K562 (cell line): ENCODE data around the gene FBXW7. TPM values are rescaled to one million over a fixed set of nuclear protein-coding genes. Genes with fewer than 3 reads are reported as not detected.

ENCODE experiments used
- BCOR ChIP-seq: fragments of 450-650 bp; IDR thresholded peaks from 2 replicates; pipeline ENCODE4 v1.6.1; 2016
- CXXC5 ChIP-seq: fragments of 250-450 bp; sonication (Bioruptor Pico); IDR thresholded peaks from 2 replicates; pipeline ENCODE4 v1.8.0; 2022; ENCODE audit warnings: inconsistent platforms, mild to moderate bottlenecking, moderate library complexity
- ELF4 ChIP-seq: fragments of 450-650 bp; formaldehyde crosslinking; IDR thresholded peaks from 2 replicates; pipeline ENCODE4 v1.4.0; 2022; ENCODE audit warnings: missing genetic modification characterization
- ETV1 ChIP-seq: fragments of 450-650 bp; conservative IDR thresholded peaks from 2 replicates; pipeline ENCODE4 v1.6.1; 2016; ENCODE audit warnings: missing genetic modification characterization, control low read depth, low read depth, missing compliant biosample characterization
- KLF16 ChIP-seq: IDR thresholded peaks from 2 replicates; pipeline ENCODE4 v1.6.1; 2016; ENCODE audit warnings: antibody characterized with exemption
- RBBP5 ChIP-seq: fragments of 200-600 bp; sonication (generic); IDR thresholded peaks from 2 replicates; pipeline ENCODE4 v1.6.1; 2012; ENCODE audit warnings: borderline replicate concordance, mild to moderate bottlenecking, low read length, control low read depth, inconsistent platforms; ENCODE audit not compliant: insufficient read depth, poor library complexity, severe bottlenecking
- ZNF347 ChIP-seq: fragments of 450-650 bp; formaldehyde crosslinking; IDR thresholded peaks from 2 replicates; pipeline ENCODE4 v1.4.0; 2020; ENCODE audit warnings: low read depth, mild to moderate bottlenecking, moderate library complexity
- ZNF766 ChIP-seq: fragments of 200-800 bp; sonication (Bioruptor generic); conservative IDR thresholded peaks from 2 replicates; pipeline ENCODE4 v1.6.1; 2016; ENCODE audit warnings: missing genetic modification characterization, missing compliant biosample characterization
- polyA plus RNA-seq, 8 experiments: library from polyadenylated mRNA; depleted of rRNA in 4 of 8; stranded (reverse) in 5 of 8; unstranded in 3 of 8; fragments of >200 nt; fragmentation: Nextera tagmentation in 2 of 8; fragmentation: Illumina TruSeq in 1 of 8; extraction: Ambion mirVana in 2 of 8; extraction: Trizol in 1 of 8; gene quantifications; 2 replicates each; pipeline versions ENCODE4 v1.2.1 to v1.2.3, GENCODE V29; 2011 to 2014; ENCODE audit warnings: inconsistent platforms in 1 of 8, missing spikeins in 1 of 8
- total RNA-seq, 7 experiments: library from RNA; depleted of rRNA in 6 of 7; stranded (reverse); fragments of >200 nt in 6 of 7; fragmentation: Illumina TruSeq in 2 of 7; extraction: Trizol in 2 of 7; gene quantifications; 2 replicates each; pipeline versions ENCODE4 v1.2.1 to v1.2.3, GENCODE V29; 2011 to 2021; ENCODE audit warnings: low replicate concordance in 1 of 7
- TF ChIP-seq, protein P1 (sequence below): fragments of 250-450 bp; sonication (Bioruptor Pico); IDR thresholded peaks from 2 replicates; pipeline ENCODE4 v1.4.0; 2020
- TF ChIP-seq, protein P2 (sequence below): fragments of 450-650 bp; formaldehyde crosslinking; IDR thresholded peaks from 2 replicates; pipeline ENCODE4 v1.4.0; 2020; ENCODE audit warnings: mild to moderate bottlenecking, moderate library complexity
- TF ChIP-seq, protein P3 (sequence below): fragments of 450-650 bp; formaldehyde crosslinking; IDR thresholded peaks from 2 replicates; pipeline ENCODE4 v1.4.0; 2020; ENCODE audit warnings: mild to moderate bottlenecking, mixed read lengths

FBXW7 gene
- total and polyA plus RNA-seq, 9 of the 15 experiments (the other 6 are each of a cell fraction or from before 2014, with no cell fraction given): 6.8 to 44.2 (median 16.4) TPM

DNA sequence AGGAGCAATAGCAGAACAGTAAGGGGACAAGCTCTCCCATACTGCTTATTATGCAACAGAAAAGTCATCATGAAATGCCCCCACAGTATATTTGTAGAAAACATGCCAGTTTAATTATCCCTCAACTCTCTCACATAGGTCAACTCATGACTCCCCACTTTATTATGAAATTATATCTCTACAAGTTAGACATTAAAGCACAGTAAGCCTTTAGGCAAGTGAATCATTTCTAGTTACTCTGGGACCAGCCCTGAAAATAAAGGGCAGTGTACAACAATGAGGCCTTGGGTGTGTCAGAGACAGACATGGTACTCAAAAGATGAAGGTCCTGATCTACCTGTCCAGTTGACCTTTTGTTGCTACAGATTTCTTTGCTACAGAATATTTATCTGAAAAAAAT, 191.9 kb downstream of the FBXW7 start (continued):
- TF ChIP-seq, protein P1, sequence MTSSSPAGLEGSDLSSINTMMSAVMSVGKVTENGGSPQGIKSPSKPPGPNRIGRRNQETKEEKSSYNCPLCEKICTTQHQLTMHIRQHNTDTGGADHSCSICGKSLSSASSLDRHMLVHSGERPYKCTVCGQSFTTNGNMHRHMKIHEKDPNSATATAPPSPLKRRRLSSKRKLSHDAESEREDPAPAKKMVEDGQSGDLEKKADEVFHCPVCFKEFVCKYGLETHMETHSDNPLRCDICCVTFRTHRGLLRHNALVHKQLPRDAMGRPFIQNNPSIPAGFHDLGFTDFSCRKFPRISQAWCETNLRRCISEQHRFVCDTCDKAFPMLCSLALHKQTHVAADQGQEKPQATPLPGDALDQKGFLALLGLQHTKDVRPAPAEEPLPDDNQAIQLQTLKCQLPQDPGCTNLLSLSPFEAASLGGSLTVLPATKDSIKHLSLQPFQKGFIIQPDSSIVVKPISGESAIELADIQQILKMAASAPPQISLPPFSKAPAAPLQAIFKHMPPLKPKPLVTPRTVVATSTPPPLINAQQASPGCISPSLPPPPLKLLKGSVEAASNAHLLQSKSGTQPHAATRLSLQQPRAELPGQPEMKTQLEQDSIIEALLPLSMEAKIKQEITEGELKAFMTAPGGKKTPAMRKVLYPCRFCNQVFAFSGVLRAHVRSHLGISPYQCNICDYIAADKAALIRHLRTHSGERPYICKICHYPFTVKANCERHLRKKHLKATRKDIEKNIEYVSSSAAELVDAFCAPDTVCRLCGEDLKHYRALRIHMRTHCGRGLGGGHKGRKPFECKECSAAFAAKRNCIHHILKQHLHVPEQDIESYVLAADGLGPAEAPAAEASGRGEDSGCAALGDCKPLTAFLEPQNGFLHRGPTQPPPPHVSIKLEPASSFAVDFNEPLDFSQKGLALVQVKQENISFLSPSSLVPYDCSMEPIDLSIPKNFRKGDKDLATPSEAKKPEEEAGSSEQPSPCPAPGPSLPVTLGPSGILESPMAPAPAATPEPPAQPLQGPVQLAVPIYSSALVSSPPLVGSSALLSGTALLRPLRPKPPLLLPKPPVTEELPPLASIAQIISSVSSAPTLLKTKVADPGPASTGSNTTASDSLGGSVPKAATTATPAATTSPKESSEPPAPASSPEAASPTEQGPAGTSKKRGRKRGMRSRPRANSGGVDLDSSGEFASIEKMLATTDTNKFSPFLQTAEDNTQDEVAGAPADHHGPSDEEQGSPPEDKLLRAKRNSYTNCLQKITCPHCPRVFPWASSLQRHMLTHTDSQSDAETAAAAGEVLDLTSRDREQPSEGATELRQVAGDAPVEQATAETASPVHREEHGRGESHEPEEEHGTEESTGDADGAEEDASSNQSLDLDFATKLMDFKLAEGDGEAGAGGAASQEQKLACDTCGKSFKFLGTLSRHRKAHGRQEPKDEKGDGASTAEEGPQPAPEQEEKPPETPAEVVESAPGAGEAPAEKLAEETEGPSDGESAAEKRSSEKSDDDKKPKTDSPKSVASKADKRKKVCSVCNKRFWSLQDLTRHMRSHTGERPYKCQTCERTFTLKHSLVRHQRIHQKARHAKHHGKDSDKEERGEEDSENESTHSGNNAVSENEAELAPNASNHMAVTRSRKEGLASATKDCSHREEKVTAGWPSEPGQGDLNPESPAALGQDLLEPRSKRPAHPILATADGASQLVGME (CRISPR knock-in tag): no peak
- no peak for TF ChIP-seq ZNF766
- no peak for TF ChIP-seq ZNF347
- TF ChIP-seq CXXC5 (CRISPR knock-in tag): no peak
- TF ChIP-seq RBBP5: no peak
- TF ChIP-seq, protein P2, sequence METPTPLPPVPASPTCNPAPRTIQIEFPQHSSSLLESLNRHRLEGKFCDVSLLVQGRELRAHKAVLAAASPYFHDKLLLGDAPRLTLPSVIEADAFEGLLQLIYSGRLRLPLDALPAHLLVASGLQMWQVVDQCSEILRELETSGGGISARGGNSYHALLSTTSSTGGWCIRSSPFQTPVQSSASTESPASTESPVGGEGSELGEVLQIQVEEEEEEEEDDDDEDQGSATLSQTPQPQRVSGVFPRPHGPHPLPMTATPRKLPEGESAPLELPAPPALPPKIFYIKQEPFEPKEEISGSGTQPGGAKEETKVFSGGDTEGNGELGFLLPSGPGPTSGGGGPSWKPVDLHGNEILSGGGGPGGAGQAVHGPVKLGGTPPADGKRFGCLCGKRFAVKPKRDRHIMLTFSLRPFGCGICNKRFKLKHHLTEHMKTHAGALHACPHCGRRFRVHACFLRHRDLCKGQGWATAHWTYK (CRISPR knock-in tag): no peak
- TF ChIP-seq ELF4: no peak
- no peak for TF ChIP-seq ETV1 (tag)
- no peak for TF ChIP-seq KLF16
- TF ChIP-seq, protein P3, sequence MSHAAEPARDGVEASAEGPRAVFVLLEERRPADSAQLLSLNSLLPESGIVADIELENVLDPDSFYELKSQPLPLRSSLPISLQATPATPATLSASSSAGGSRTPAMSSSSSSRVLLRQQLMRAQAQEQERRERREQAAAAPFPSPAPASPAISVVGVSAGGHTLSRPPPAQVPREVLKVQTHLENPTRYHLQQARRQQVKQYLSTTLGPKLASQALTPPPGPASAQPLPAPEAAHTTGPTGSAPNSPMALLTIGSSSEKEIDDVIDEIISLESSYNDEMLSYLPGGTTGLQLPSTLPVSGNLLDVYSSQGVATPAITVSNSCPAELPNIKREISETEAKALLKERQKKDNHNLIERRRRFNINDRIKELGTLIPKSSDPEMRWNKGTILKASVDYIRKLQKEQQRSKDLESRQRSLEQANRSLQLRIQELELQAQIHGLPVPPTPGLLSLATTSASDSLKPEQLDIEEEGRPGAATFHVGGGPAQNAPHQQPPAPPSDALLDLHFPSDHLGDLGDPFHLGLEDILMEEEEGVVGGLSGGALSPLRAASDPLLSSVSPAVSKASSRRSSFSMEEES: no peak
- no peak for TF ChIP-seq BCOR
